ENCODE measurements around the gene SLCO1A2. TPM values are rescaled to one million over a fixed set of nuclear protein-coding genes. Genes with fewer than 3 reads are reported as not detected.

SLCO1A2 gene
- total and polyA plus RNA-seq, 2 donors from 2014 or later, result 0.15 to 0.31 TPM

GRCh38 chr12:21292111-21292510, 42.6 kb downstream of the SLCO1A2 start:
- Histone ChIP-seq H3K27me3 (ENCODE audit: control insufficient read depth, insufficient read depth, low read length) (no peaks in the 10 kb centered on the region), H3K9ac (ENCODE audit: low read length in 3 of 3) (no peak overlapping the region), H3K27ac (ENCODE audit: low read depth in 2 of 2, low read length in 2 of 2) (no peak overlapping the region), H3K9me3 (ENCODE audit: control insufficient read depth in 2 of 3, insufficient read depth in 1 of 3, low read length in 3 of 3) (no peaks in the 10 kb centered on the region), H3K4me3 (ENCODE audit: low read length in 3 of 3) (no peak overlapping the region), H3K36me3 (ENCODE audit: control insufficient read depth in 2 of 3, insufficient read depth in 3 of 3, low read length in 3 of 3) (no peaks in the 10 kb centered on the region), H3K4me1 (ENCODE audit: control insufficient read depth in 2 of 3, insufficient read depth in 2 of 3, low read depth in 1 of 3, low read length in 3 of 3) (no peaks in the 10 kb centered on the region)
- FAIRE-seq, result no peak
- DNase-seq, result no peak
- no peak for TF ChIP-seq CTCF (IDR thresholded peaks at IDR 0.05; ENCODE audit: borderline replicate concordance, extremely low read depth, insufficient read depth)
- intact Hi-C loops (cut with DNase I), result no loop called here

- FAIRE-seq (no peak), DNase-seq (no peak)
- H3K27me3 ChIP-seq (ENCODE audit: control insufficient read depth, insufficient read depth, low read length), result no peaks in the 10 kb centered on the region
- H3K36me3 ChIP-seq (ENCODE audit: control insufficient read depth in 2 of 3, insufficient read depth in 3 of 3, low read length in 3 of 3), result no peaks in the 10 kb centered on the region
- no peak overlapping the region for H3K4me3 ChIP-seq (ENCODE audit: low read length in 3 of 3)
- no peak overlapping the region for H3K9ac ChIP-seq (ENCODE audit: low read length in 3 of 3)
- H3K9me3 ChIP-seq (ENCODE audit: control insufficient read depth in 2 of 3, insufficient read depth in 1 of 3, low read length in 3 of 3), result no peaks in the 10 kb centered on the region
- intact Hi-C loops (cut with DNase I), result no loop called here
- H3K4me1 ChIP-seq (ENCODE audit: control insufficient read depth in 2 of 3, insufficient read depth in 2 of 3, low read depth in 1 of 3, low read length in 3 of 3), result no peaks in the 10 kb centered on the region
- TF ChIP-seq CTCF (IDR thresholded peaks at IDR 0.05; ENCODE audit: borderline replicate concordance, extremely low read depth, insufficient read depth), result no peak
- H3K27ac ChIP-seq (ENCODE audit: low read depth in 2 of 2, low read length in 2 of 2), result no peak overlapping the region
Measured at GRCh38 chr12:21289698-21290097, 45.0 kb downstream of the SLCO1A2 start.

- no peaks in the 10 kb centered on the region for H3K36me3 ChIP-seq (ENCODE audit: control insufficient read depth in 2 of 3, insufficient read depth in 3 of 3, low read length in 3 of 3)
- H3K27me3 ChIP-seq (ENCODE audit: control insufficient read depth, insufficient read depth, low read length), result no peaks in the 10 kb centered on the region
- TF ChIP-seq CTCF (IDR thresholded peaks at IDR 0.05; ENCODE audit: borderline replicate concordance, extremely low read depth, insufficient read depth), result no peak
- DNase-seq (peak in 1 of 5 donors; percentile 26), FAIRE-seq (no peak)
- peaks cover 0 to 2% (median 0%) of the 10 kb centered on the region in 3 donors for H3K9me3 ChIP-seq (ENCODE audit: control insufficient read depth in 2 of 3, insufficient read depth in 1 of 3, low read length in 3 of 3)
- no peak overlapping the region for H3K4me3 ChIP-seq (ENCODE audit: low read length in 3 of 3)
- intact Hi-C loops (cut with DNase I), result no loop called here
- H3K4me1 ChIP-seq (ENCODE audit: control insufficient read depth in 2 of 3, insufficient read depth in 2 of 3, low read depth in 1 of 3, low read length in 3 of 3), result no peaks in the 10 kb centered on the region
- H3K27ac ChIP-seq (ENCODE audit: low read depth in 2 of 2, low read length in 2 of 2), result no peak overlapping the region
- H3K9ac ChIP-seq (ENCODE audit: low read length in 3 of 3), result no peak overlapping the region
Measured at GRCh38 chr12:21276826-21277225, 57.9 kb downstream of the SLCO1A2 start.

GRCh38 chr12:21265932-21266331, 68.8 kb downstream of the SLCO1A2 start:
- H3K27me3 ChIP-seq (ENCODE audit: control insufficient read depth, insufficient read depth, low read length), result no peaks in the 10 kb centered on the region
- H3K9ac ChIP-seq (ENCODE audit: low read length in 3 of 3), result no peak overlapping the region
- intact Hi-C loops (cut with DNase I), result no loop called here
- no peak for TF ChIP-seq CTCF (IDR thresholded peaks at IDR 0.05; ENCODE audit: borderline replicate concordance, extremely low read depth, insufficient read depth)
- no peak overlapping the region for H3K4me3 ChIP-seq (ENCODE audit: low read length in 3 of 3)
- no peaks in the 10 kb centered on the region for H3K9me3 ChIP-seq (ENCODE audit: control insufficient read depth in 2 of 3, insufficient read depth in 1 of 3, low read length in 3 of 3)
- DNase-seq, result no peak
- no peak overlapping the region for H3K27ac ChIP-seq (ENCODE audit: low read depth in 2 of 2, low read length in 2 of 2)
- H3K4me1 ChIP-seq (ENCODE audit: control insufficient read depth in 2 of 3, insufficient read depth in 2 of 3, low read depth in 1 of 3, low read length in 3 of 3), result no peaks in the 10 kb centered on the region
- FAIRE-seq, result no peak
- H3K36me3 ChIP-seq (ENCODE audit: control insufficient read depth in 2 of 3, insufficient read depth in 3 of 3, low read length in 3 of 3), result no peaks in the 10 kb centered on the region
